HCT116 (cell line): ENCODE measurements around the gene ELF1. TPM values are rescaled to one million over a fixed set of nuclear protein-coding genes. Genes with fewer than 3 reads are reported as not detected.

Experiments used
- ATAC-seq: fragments of 200-7000 bp; cut with Tn5 transposase; 2 replicates; pipeline ENCODE4 v1.9.1; 2020; ENCODE audit warnings: mild to moderate bottlenecking, moderate library complexity
- BruUV-seq: library from RNA; stranded (reverse); fragments of 400-500 nt; replicated peaks from 2 replicates; lab custom pipeline; 2021; lab: Mats Ljungman, UMichigan
- CTCF ChIA-PET: fragments of 300-600 bp; sonication (Branson Sonifier 250); formaldehyde crosslinking; loops from one replicate; lab custom pipeline; 2021; ENCODE audit warnings: antibody characterized with exemption; lab: Charles Lee
- POLR2A ChIA-PET: fragments of 300-600, 350-600 bp; sonication (Branson Sonifier 250); formaldehyde crosslinking; loops from one replicate; lab custom pipeline; 2021; ENCODE audit warnings: antibody characterized with exemption; lab: Charles Lee
- RAD21 ChIA-PET, 2 experiments: fragments of 300-600 bp; sonication (Branson Sonifier 250); formaldehyde crosslinking; loops; one replicate each; lab custom pipeline; 2023; ENCODE audit warnings: low total read pairs in 2 of 2; ENCODE audit not compliant: uncharacterized antibody in 2 of 2, unreplicated experiment in 2 of 2, low non-redundant PET in 1 of 2; lab: Charles Lee
- DNase-seq: peaks from one replicate; pipeline ENCODE4 v3.0.0-alpha.2; 2010; ENCODE audit warnings: low read depth, low spot score
- H2AFZ ChIP-seq: fragments of 200-600 bp; shearing (Covaris generic), sonication (generic); 2 replicates; pipeline ENCODE4 v1.6.1; 2017; ENCODE audit warnings: low read depth, mixed run types, mixed read lengths, antibody characterized with exemption, low read length; ENCODE audit not compliant: poor library complexity, severe bottlenecking
- H3K27ac ChIP-seq: 2 replicates; pipeline ENCODE4 v1.5.1; 2012; ENCODE audit warnings: low read depth, low read length
- H3K27me3 ChIP-seq: fragments of 200-600 bp; sonication (generic); 2 replicates; pipeline ENCODE4 v1.6.1; 2016; ENCODE audit warnings: mixed run types, low read length, mixed read lengths; ENCODE audit not compliant: insufficient read depth
- H3K36me3 ChIP-seq, 2 experiments: fragments of 200-500 bp in 1 of 2; fragments of 200-600 bp in 1 of 2; sonication (Bioruptor generic) in 1 of 2; sonication (generic) in 1 of 2; 2 replicates each; pipeline versions ENCODE4 v1.5.1 to v1.6.1; 2014 to 2016; ENCODE audit warnings: low read length in 2 of 2, inconsistent platforms in 1 of 2, mixed read lengths in 1 of 2, mixed run types in 1 of 2; ENCODE audit not compliant: insufficient read depth in 2 of 2, control insufficient read depth in 1 of 2
- H3K4me1 ChIP-seq, 2 experiments: fragments of 200-600 bp in 1 of 2; sonication (generic) in 1 of 2; 2 replicates each; pipeline versions ENCODE4 v1.5.1 to v1.6.1; 2012 to 2017; ENCODE audit warnings: low read length in 2 of 2, inconsistent platforms in 1 of 2, mild to moderate bottlenecking in 1 of 2, mixed read lengths in 1 of 2, mixed run types in 1 of 2, moderate library complexity in 1 of 2; ENCODE audit not compliant: insufficient read depth in 2 of 2, control insufficient read depth in 1 of 2
- H3K4me2 ChIP-seq: fragments of 200-600 bp; sonication (generic); 2 replicates; pipeline ENCODE4 v1.6.1; 2017; ENCODE audit warnings: mixed run types, low read length, mixed read lengths
- H3K4me3 ChIP-seq, 2 experiments: fragments of 200-600 bp in 1 of 2; sonication (generic) in 1 of 2; replicated peaks in 1 of 2; 2 replicates each; pipeline ENCODE4 v1.5.1; 2011 to 2016; ENCODE audit warnings: low read length in 2 of 2, control low read depth in 1 of 2, low read depth in 1 of 2, mild to moderate bottlenecking in 1 of 2, mixed read lengths in 1 of 2, mixed run types in 1 of 2
- H3K79me2 ChIP-seq: fragments of 200-600 bp; sonication (generic); 2 replicates; pipeline ENCODE4 v1.6.1; 2017; ENCODE audit warnings: mild to moderate bottlenecking, mixed run types, low read length, moderate library complexity, mixed read lengths; ENCODE audit not compliant: insufficient read depth
- H3K9ac ChIP-seq: fragments of 200-600 bp; sonication (generic); 2 replicates; pipeline ENCODE4 v1.6.1; 2016; ENCODE audit warnings: low read length, mixed read lengths
- H3K9me2 ChIP-seq: fragments of 200-600 bp; sonication (generic), shearing (Covaris generic); 2 replicates; pipeline ENCODE4 v1.6.1; 2017; ENCODE audit warnings: mixed run types, mild to moderate bottlenecking, moderate library complexity; ENCODE audit not compliant: insufficient read depth
- H3K9me3 ChIP-seq, 2 experiments: fragments of 200-500 bp in 1 of 2; fragments of 200-600 bp in 1 of 2; sonication (Bioruptor generic) in 1 of 2; sonication (generic) in 1 of 2; 2 replicates each; pipeline ENCODE4 v1.6.1; 2014 to 2017; ENCODE audit warnings: low read length in 2 of 2, mixed read lengths in 2 of 2, inconsistent platforms in 1 of 2, low read depth in 1 of 2, mild to moderate bottlenecking in 1 of 2, mixed run types in 1 of 2, moderate library complexity in 1 of 2; ENCODE audit not compliant: control insufficient read depth in 1 of 2, insufficient read depth in 1 of 2
- H4K20me1 ChIP-seq: fragments of 200-600 bp; sonication (generic), shearing (Covaris generic); 2 replicates; pipeline ENCODE4 v1.6.1; 2017; ENCODE audit warnings: mixed run types, mild to moderate bottlenecking, moderate library complexity; ENCODE audit not compliant: insufficient read depth
- ATF3 ChIP-seq: IDR thresholded peaks from 2 replicates; pipeline ENCODE4 v1.6.1; 2012
- CBX3 ChIP-seq: IDR thresholded peaks from 2 replicates; pipeline ENCODE4 v1.6.1; 2012; ENCODE audit warnings: low read depth
- CEBPB ChIP-seq: IDR thresholded peaks from 2 replicates; pipeline ENCODE4 v1.6.1; 2012; ENCODE audit warnings: low read depth
- CTCF ChIP-seq, 3 experiments: fragments of 200-600 bp in 1 of 3; sonication (generic) in 1 of 3; IDR thresholded peaks in 2 of 3; conservative IDR thresholded peaks in 1 of 3; 2 replicates each; pipeline ENCODE4 v1.5.1; 2012 to 2017; ENCODE audit warnings: low read depth in 2 of 3, low read length in 2 of 3, antibody characterized with exemption in 1 of 3, borderline replicate concordance in 1 of 3, control low read depth in 1 of 3, mild to moderate bottlenecking in 1 of 3, mixed read lengths in 1 of 3, mixed run types in 1 of 3, moderate library complexity in 1 of 3; ENCODE audit not compliant: insufficient read depth in 1 of 3
- EGR1 ChIP-seq: IDR thresholded peaks from 2 replicates; pipeline ENCODE4 v1.6.1; 2012; ENCODE audit warnings: low read depth
- ELF1 ChIP-seq: IDR thresholded peaks from 2 replicates; pipeline ENCODE4 v1.6.1; 2012; ENCODE audit warnings: low read depth, borderline replicate concordance
- EZH2 ChIP-seq: fragments of 200-600 bp; sonication (generic); IDR thresholded peaks from 2 replicates; pipeline ENCODE4 v1.6.1; 2017; ENCODE audit warnings: antibody characterized with exemption, mixed run types
- EZH2phosphoT487 ChIP-seq: fragments of 200-600 bp; IDR thresholded peaks from 2 replicates; pipeline ENCODE4 v1.6.1; 2018; ENCODE audit warnings: antibody characterized with exemption, borderline replicate concordance
- JUND ChIP-seq: IDR thresholded peaks from 2 replicates; pipeline ENCODE4 v1.6.1; 2012
- POLR2AphosphoS5 ChIP-seq: IDR thresholded peaks from 2 replicates; pipeline ENCODE4 v1.6.1; 2011; ENCODE audit warnings: mild to moderate bottlenecking, low read depth, low read length, moderate library complexity
- REST ChIP-seq: IDR thresholded peaks from 2 replicates; pipeline ENCODE4 v1.6.1; 2012; ENCODE audit warnings: low read depth
- SIN3A ChIP-seq: IDR thresholded peaks from 2 replicates; pipeline ENCODE4 v1.6.1; 2012; ENCODE audit warnings: low read depth
- SP1 ChIP-seq: IDR thresholded peaks from 2 replicates; pipeline ENCODE4 v1.6.1; 2012; ENCODE audit warnings: low read depth
- SRF ChIP-seq: IDR thresholded peaks from 2 replicates; pipeline ENCODE4 v1.6.1; 2012; ENCODE audit warnings: low read depth
- ZNF274 ChIP-seq: fragments of 200-500 bp; sonication (Bioruptor generic); IDR thresholded peaks from 2 replicates; pipeline ENCODE4 v1.6.1; 2014; ENCODE audit warnings: mild to moderate bottlenecking, low read depth, low read length, inconsistent platforms
- intact Hi-C: fragments of 100-400 bp; cut with micrococcal nuclease; formaldehyde crosslinking; loops from 2 replicates; pipeline ENCODE4 v1.10.0; 2022
- total RNA-seq: library from RNA; stranded (reverse); gene quantifications from one replicate; pipeline ENCODE4 v1.2.1, GENCODE V29; 2021; ENCODE audit not compliant: unreplicated experiment

Gene ELF1
- total RNA-seq, 1 experiment from 2014 or later = 30.0 TPM

GRCh38 chr13:40969169-40969901, 49.8 kb downstream of the ELF1 start (continued):
- TF ChIP-seq SIN3A = no peak
- TF ChIP-seq EZH2phosphoT487 = no peak
- TF ChIP-seq ATF3 = no peak
- TF ChIP-seq SP1 = no peak
- no peak for TF ChIP-seq JUND
- no peak for TF ChIP-seq CTCF (IDR thresholded peaks at IDR 0.05 in 2 of 3, conservative IDR thresholded peaks at IDR 0.05 in 1 of 3; ENCODE audit: borderline replicate concordance in 1 of 3, insufficient read depth in 1 of 3, low read depth in 2 of 3, low read length in 2 of 3)
- no peak for TF ChIP-seq SRF
- no peak for TF ChIP-seq POLR2AphosphoS5
- no peak for TF ChIP-seq ZNF274

- no peaks in the 10 kb centered on the region for H3K9me3 ChIP-seq
- no peaks in the 10 kb centered on the region for H3K9me2 ChIP-seq
- RAD21 ChIA-PET = no interaction called here
- no peaks in the 10 kb centered on the region for H3K27me3 ChIP-seq
- CTCF ChIA-PET = no interaction called here
- no peak overlapping the region for H3K9ac ChIP-seq
- peaks cover 14 to 16% of the 10 kb centered on the region in 2 experiments for H3K4me1 ChIP-seq
- H2AFZ ChIP-seq = no peak overlapping the region
- no peaks in the 10 kb centered on the region for H4K20me1 ChIP-seq
- POLR2A ChIA-PET = interaction anchor here (0.9 kb wide), 1 partner anchor 91 kb away, joined by 3 read pairs; no protein-coding TSS in a partner anchor
- no peak for ATAC-seq
- H3K4me2 ChIP-seq = no peak overlapping the region
- intact Hi-C loops = no loop called here
- no peak for DNase-seq
- H3K27ac ChIP-seq = no peak overlapping the region
- no peak for TF ChIP-seq EGR1
- TF ChIP-seq JUND = no peak
- no peak for TF ChIP-seq REST
- no peak for TF ChIP-seq EZH2
- no peak for TF ChIP-seq CTCF (IDR thresholded peaks at IDR 0.05 in 2 of 3, conservative IDR thresholded peaks at IDR 0.05 in 1 of 3; ENCODE audit: borderline replicate concordance in 1 of 3, insufficient read depth in 1 of 3, low read depth in 2 of 3, low read length in 2 of 3)
- no peak for TF ChIP-seq ATF3
- no peak for TF ChIP-seq CEBPB
- no peak for TF ChIP-seq ELF1
- no peak for TF ChIP-seq EZH2phosphoT487
- TF ChIP-seq CBX3 = no peak
- H3K4me3 ChIP-seq = no peak overlapping the region
- peaks cover 76% of the 10 kb centered on the region for H3K79me2 ChIP-seq
- H3K36me3 ChIP-seq = no peaks in the 10 kb centered on the region
- no TSS peak for BruUV-seq
Measured at GRCh38 chr13:40968416-40969000, 50.6 kb downstream of the ELF1 start.
